Liver (tissue), 9 donors: ENCODE results near the gene PDE5A. TPM values are rescaled to one million over a fixed set of nuclear protein-coding genes. Genes with fewer than 3 reads are reported as not detected.

Source experiments
- DNase-seq: peaks from one replicate; pipeline ENCODE4 v3.0.0-alpha.2; 2017; ENCODE audit warnings: low spot score
- H3K27ac ChIP-seq, 2 donors: one replicate each; pipeline ENCODE4 v1.7.0; 2013; ENCODE audit warnings: inconsistent platforms in 2 of 2, low read length in 2 of 2, control low read depth in 1 of 2, low read depth in 1 of 2, mild to moderate bottlenecking in 1 of 2
- H3K27me3 ChIP-seq, 4 donors: one replicate each; pipeline versions ENCODE4 v1.6.1 to v1.7.0; 2013; ENCODE audit warnings: low read length in 3 of 4, inconsistent platforms in 1 of 4, mild to moderate bottlenecking in 1 of 4, moderate library complexity in 1 of 4; ENCODE audit not compliant: control insufficient read depth in 4 of 4, insufficient read depth in 4 of 4
- H3K36me3 ChIP-seq, 4 donors: one replicate each; pipeline versions ENCODE4 v1.6.1 to v1.7.0; 2013; ENCODE audit warnings: low read length in 3 of 4, mild to moderate bottlenecking in 3 of 4, low read depth in 1 of 4, moderate library complexity in 1 of 4; ENCODE audit not compliant: control insufficient read depth in 4 of 4, insufficient read depth in 3 of 4
- H3K4me1 ChIP-seq, 4 donors: one replicate each; pipeline versions ENCODE4 v1.6.1 to v1.7.0; 2013; ENCODE audit warnings: low read length in 3 of 4, mild to moderate bottlenecking in 3 of 4, moderate library complexity in 1 of 4; ENCODE audit not compliant: control insufficient read depth in 4 of 4, insufficient read depth in 4 of 4
- H3K4me3 ChIP-seq, 3 donors: one replicate each; pipeline versions ENCODE4 v1.6.1 to v1.7.0; 2013; ENCODE audit warnings: low read length in 3 of 3, control low read depth in 1 of 3, low read depth in 1 of 3, mild to moderate bottlenecking in 1 of 3
- H3K9ac ChIP-seq, 2 donors: one replicate each; pipeline ENCODE4 v1.7.0; 2013; ENCODE audit warnings: low read length in 2 of 2, mild to moderate bottlenecking in 2 of 2, moderate library complexity in 2 of 2, control low read depth in 1 of 2, low read depth in 1 of 2
- H3K9me3 ChIP-seq, 4 donors: one replicate each; pipeline versions ENCODE4 v1.6.1 to v1.7.0; 2013; ENCODE audit warnings: low read length in 3 of 4; ENCODE audit not compliant: control insufficient read depth in 4 of 4
- CTCF ChIP-seq: fragments of 150-350 bp; IDR thresholded peaks from 2 replicates; pipeline ENCODE4 v1.5.1; 2017; ENCODE audit warnings: improper control_type of control experiment, low read depth, low read length; ENCODE audit not compliant: missing input control
- EGR1 ChIP-seq, 2 donors: IDR thresholded peaks; 2 replicates each; pipeline ENCODE4 v1.6.1; 2016 to 2018; ENCODE audit warnings: antibody characterized with exemption in 2 of 2, low read depth in 2 of 2
- FOXA1 ChIP-seq: IDR thresholded peaks from 2 replicates; pipeline ENCODE4 v1.6.1; 2016; ENCODE audit warnings: antibody characterized with exemption
- FOXA2 ChIP-seq: IDR thresholded peaks from 2 replicates; pipeline ENCODE4 v1.6.1; 2016; ENCODE audit warnings: antibody characterized with exemption
- GABPA ChIP-seq, 2 donors: IDR thresholded peaks in 1 of 2; conservative IDR thresholded peaks in 1 of 2; 2 replicates each; pipeline ENCODE4 v1.6.1; 2016; ENCODE audit warnings: antibody characterized with exemption in 2 of 2, mild to moderate bottlenecking in 1 of 2, moderate library complexity in 1 of 2
- HNF4A ChIP-seq, 2 donors: conservative IDR thresholded peaks; 2 replicates each; pipeline ENCODE4 v1.6.1; 2016; ENCODE audit warnings: antibody characterized with exemption in 2 of 2, mild to moderate bottlenecking in 2 of 2
- HNF4G ChIP-seq: IDR thresholded peaks from 2 replicates; pipeline ENCODE4 v1.6.1; 2016; ENCODE audit warnings: antibody characterized with exemption
- JUND ChIP-seq, 2 donors: IDR thresholded peaks; 2 replicates each; pipeline ENCODE4 v1.6.1; 2016; ENCODE audit warnings: antibody characterized with exemption in 2 of 2
- MAX ChIP-seq: IDR thresholded peaks from 2 replicates; pipeline ENCODE4 v1.6.1; 2016; ENCODE audit warnings: antibody characterized with exemption
- NR2F2 ChIP-seq: IDR thresholded peaks from 2 replicates; pipeline ENCODE4 v1.6.1; 2016; ENCODE audit warnings: antibody characterized with exemption
- RXRA ChIP-seq, 2 donors: IDR thresholded peaks; 2 replicates each; pipeline ENCODE4 v1.6.1; 2017 to 2018; ENCODE audit warnings: antibody characterized with exemption in 2 of 2, mild to moderate bottlenecking in 1 of 2
- SP1 ChIP-seq: IDR thresholded peaks from 2 replicates; pipeline ENCODE4 v1.6.1; 2018; ENCODE audit warnings: antibody characterized with exemption, mild to moderate bottlenecking
- TAF1 ChIP-seq: conservative IDR thresholded peaks from 2 replicates; pipeline ENCODE4 v1.6.1; 2016; ENCODE audit warnings: antibody characterized with exemption, mild to moderate bottlenecking
- YY1 ChIP-seq: IDR thresholded peaks from 2 replicates; pipeline ENCODE4 v1.6.1; 2016; ENCODE audit warnings: antibody characterized with exemption, mild to moderate bottlenecking
- WGBS: extraction: QIAGEN DNeasy Blood & Tissue Kit; methylation state at CpG from one replicate; pipeline ENCODE4 v1.1.7; 2013; 5-methylcytosine and 5-hydroxymethylcytosine counted together
- polyA plus RNA-seq, 2 donors: library from polyadenylated mRNA; stranded (reverse) in 1 of 2; unstranded in 1 of 2; fragments of 200-250 nt in 1 of 2; fragments of >200 nt in 1 of 2; fragmentation: Nextera tagmentation in 1 of 2; extraction: Ambion mirVana in 1 of 2; gene quantifications; one replicate each; pipeline versions ENCODE4 v1.2.1 to v1.2.3, GENCODE V29; 2013 to 2015
- total RNA-seq, 2 donors: library from RNA; depleted of rRNA; stranded (reverse); fragments of >200 nt; gene quantifications; one replicate each; pipeline ENCODE4 v1.2.3, GENCODE V29; 2014
- TF ChIP-seq, protein P1 (sequence below): IDR thresholded peaks from 2 replicates; pipeline ENCODE4 v1.6.1; 2016; ENCODE audit warnings: antibody characterized with exemption
- TF ChIP-seq, protein P2 (sequence below): IDR thresholded peaks from 2 replicates; pipeline ENCODE4 v1.6.1; 2016; ENCODE audit warnings: antibody characterized with exemption, mild to moderate bottlenecking
- TF ChIP-seq, protein P3 (sequence below): IDR thresholded peaks from 2 replicates; pipeline ENCODE4 v1.6.1; 2016; ENCODE audit warnings: antibody characterized with exemption
- donor health status: healthy.
- donor health status: healthy.
- donor health status: healthy.
- donor health status: healthy.
- donor health status: healthy.

Gene PDE5A
- total and polyA plus RNA-seq, 4 donors: 0.61 to 3.8 (median 3.0) TPM

DNA sequence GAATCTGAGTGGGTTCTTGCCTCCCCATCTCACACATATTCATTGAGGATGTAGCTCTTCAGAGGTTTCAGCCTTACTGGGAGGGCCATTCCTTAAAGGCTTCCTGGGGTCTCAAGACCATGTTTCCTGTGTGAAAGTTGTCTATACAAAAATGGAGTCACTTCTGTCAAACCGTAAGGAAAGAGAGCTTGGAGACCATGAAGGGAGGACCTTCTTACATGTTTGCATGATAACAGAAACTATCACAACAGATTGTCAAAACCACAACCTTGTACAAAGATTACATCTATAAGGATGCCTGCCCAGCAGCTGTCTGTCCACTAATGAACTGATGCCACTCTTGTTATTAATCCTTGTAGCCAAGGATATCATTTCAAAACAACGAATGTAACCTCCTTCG lies 139.3 kb downstream of the PDE5A start:
- WGBS: 86% methylated on average over 3 of the region's 3 CpGs

More for the DNA sequence above, 139.3 kb downstream of the PDE5A start:
- Histone ChIP-seq H3K9ac (no peak overlapping the region), H3K4me1 (no peaks in the 10 kb centered on the region), H3K27ac (no peak overlapping the region), H3K9me3 (no peaks in the 10 kb centered on the region), H3K36me3 (peaks cover 0 to 3% (median 0%) of the 10 kb centered on the region in 4 donors), H3K27me3 (no peaks in the 10 kb centered on the region), H3K4me3 (no peak overlapping the region)
- no peak for TF ChIP-seq TAF1
- TF ChIP-seq EGR1 (IDR thresholded peaks at IDR 0.05; ENCODE audit: low read depth in 2 of 2): no peak
- TF ChIP-seq, protein P1, sequence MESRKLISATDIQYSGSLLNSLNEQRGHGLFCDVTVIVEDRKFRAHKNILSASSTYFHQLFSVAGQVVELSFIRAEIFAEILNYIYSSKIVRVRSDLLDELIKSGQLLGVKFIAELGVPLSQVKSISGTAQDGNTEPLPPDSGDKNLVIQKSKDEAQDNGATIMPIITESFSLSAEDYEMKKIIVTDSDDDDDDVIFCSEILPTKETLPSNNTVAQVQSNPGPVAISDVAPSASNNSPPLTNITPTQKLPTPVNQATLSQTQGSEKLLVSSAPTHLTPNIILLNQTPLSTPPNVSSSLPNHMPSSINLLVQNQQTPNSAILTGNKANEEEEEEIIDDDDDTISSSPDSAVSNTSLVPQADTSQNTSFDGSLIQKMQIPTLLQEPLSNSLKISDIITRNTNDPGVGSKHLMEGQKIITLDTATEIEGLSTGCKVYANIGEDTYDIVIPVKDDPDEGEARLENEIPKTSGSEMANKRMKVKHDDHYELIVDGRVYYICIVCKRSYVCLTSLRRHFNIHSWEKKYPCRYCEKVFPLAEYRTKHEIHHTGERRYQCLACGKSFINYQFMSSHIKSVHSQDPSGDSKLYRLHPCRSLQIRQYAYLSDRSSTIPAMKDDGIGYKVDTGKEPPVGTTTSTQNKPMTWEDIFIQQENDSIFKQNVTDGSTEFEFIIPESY: no peak
- TF ChIP-seq HNF4A (conservative IDR thresholded peaks at IDR 0.05): no peak
- TF ChIP-seq SP1: no peak
- TF ChIP-seq JUND (IDR thresholded peaks at IDR 0.05): no peak
- no peak for TF ChIP-seq MAX
- no peak for TF ChIP-seq HNF4G
- no peak for TF ChIP-seq YY1
- no peak for TF ChIP-seq FOXA1
- no peak for TF ChIP-seq NR2F2
- no peak for TF ChIP-seq RXRA (IDR thresholded peaks at IDR 0.05)
- TF ChIP-seq CTCF: no peak
- TF ChIP-seq, protein P2, sequence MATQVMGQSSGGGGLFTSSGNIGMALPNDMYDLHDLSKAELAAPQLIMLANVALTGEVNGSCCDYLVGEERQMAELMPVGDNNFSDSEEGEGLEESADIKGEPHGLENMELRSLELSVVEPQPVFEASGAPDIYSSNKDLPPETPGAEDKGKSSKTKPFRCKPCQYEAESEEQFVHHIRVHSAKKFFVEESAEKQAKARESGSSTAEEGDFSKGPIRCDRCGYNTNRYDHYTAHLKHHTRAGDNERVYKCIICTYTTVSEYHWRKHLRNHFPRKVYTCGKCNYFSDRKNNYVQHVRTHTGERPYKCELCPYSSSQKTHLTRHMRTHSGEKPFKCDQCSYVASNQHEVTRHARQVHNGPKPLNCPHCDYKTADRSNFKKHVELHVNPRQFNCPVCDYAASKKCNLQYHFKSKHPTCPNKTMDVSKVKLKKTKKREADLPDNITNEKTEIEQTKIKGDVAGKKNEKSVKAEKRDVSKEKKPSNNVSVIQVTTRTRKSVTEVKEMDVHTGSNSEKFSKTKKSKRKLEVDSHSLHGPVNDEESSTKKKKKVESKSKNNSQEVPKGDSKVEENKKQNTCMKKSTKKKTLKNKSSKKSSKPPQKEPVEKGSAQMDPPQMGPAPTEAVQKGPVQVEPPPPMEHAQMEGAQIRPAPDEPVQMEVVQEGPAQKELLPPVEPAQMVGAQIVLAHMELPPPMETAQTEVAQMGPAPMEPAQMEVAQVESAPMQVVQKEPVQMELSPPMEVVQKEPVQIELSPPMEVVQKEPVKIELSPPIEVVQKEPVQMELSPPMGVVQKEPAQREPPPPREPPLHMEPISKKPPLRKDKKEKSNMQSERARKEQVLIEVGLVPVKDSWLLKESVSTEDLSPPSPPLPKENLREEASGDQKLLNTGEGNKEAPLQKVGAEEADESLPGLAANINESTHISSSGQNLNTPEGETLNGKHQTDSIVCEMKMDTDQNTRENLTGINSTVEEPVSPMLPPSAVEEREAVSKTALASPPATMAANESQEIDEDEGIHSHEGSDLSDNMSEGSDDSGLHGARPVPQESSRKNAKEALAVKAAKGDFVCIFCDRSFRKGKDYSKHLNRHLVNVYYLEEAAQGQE: no peak
- TF ChIP-seq GABPA (IDR thresholded peaks at IDR 0.05 in 1 of 2, conservative IDR thresholded peaks at IDR 0.05 in 1 of 2): no peak
- TF ChIP-seq, protein P3, sequence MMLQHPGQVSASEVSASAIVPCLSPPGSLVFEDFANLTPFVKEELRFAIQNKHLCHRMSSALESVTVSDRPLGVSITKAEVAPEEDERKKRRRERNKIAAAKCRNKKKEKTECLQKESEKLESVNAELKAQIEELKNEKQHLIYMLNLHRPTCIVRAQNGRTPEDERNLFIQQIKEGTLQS: no peak
- TF ChIP-seq FOXA2: no peak
- DNase-seq: no peak
